ENCODE data around the gene PTHLH. TPM values are rescaled to one million over a fixed set of nuclear protein-coding genes. Genes with fewer than 3 reads are reported as not detected.

Gene PTHLH
- total RNA-seq, 1 experiment from 2014 or later, result 0.35 TPM

DNA sequence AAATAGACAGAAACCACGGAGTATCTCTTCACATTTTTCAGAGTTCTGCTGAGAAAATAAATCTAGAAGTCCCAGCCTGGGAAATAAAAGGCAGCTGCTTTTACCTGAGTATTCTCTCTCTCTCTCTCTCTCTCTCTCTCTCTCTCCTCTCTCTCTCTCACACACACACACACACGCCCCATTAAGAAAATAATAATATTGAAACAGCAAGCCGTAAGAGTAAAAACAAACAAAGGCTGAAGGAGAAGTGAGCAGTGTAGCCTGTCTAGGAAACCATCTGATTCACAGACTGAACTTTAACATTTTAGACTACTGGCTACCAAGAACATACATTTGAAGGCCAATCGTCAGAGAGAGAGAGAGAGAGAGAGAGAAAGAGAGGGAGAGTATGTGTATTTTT, 8.4 kb downstream of the PTHLH start:
- Histone ChIP-seq H3K4me2 (ENCODE audit: insufficient read depth, insufficient read length, low read length) (no peak overlapping the region), H4K20me1 (ENCODE audit: control insufficient read depth, insufficient read depth, insufficient read length) (no peaks in the 10 kb centered on the region), H3K79me2 (ENCODE audit: insufficient read depth, low read length) (no peaks in the 10 kb centered on the region), H4K91ac (ENCODE audit: insufficient read length, low read depth, low read length) (no peak overlapping the region), H2BK20ac (ENCODE audit: low read depth, low read length, poor library complexity, severe bottlenecking) (no peak overlapping the region), H2BK15ac (ENCODE audit: low read depth, low read length) (no peak overlapping the region), H3K9ac (ENCODE audit: extremely low read depth, insufficient read length, low read length) (no peak overlapping the region), H2AFZ (ENCODE audit: low read length) (no peak overlapping the region), H2BK120ac (ENCODE audit: low read depth, low read length, poor library complexity, severe bottlenecking) (no peak overlapping the region), H3K18ac (ENCODE audit: insufficient read length, low read depth, low read length) (no peak overlapping the region), H4K5ac (ENCODE audit: insufficient read length, low read depth, low read length) (no peak overlapping the region), H2BK5ac (ENCODE audit: insufficient read length, low read length) (no peak overlapping the region), H3K56ac (ENCODE audit: insufficient read length, low read depth, low read length) (no peak overlapping the region), H3K23ac (ENCODE audit: insufficient read length, low read depth, low read length) (no peak overlapping the region), H2AK5ac (ENCODE audit: insufficient read length, low read length) (no peak overlapping the region), H3K27ac (ENCODE audit: insufficient read length, low read depth, low read length) (no peak overlapping the region), H3K79me1 (ENCODE audit: insufficient read depth, low read depth, low read length, poor library complexity, severe bottlenecking) (no peaks in the 10 kb centered on the region), H2BK12ac (ENCODE audit: insufficient read length, low read depth, low read length) (no peak overlapping the region), H3T11ph (ENCODE audit: low read length) (no peak overlapping the region), H3K4ac (ENCODE audit: low read depth, low read length) (no peak overlapping the region), H3K23me2 (ENCODE audit: insufficient read length, low read depth, low read length, poor library complexity, severe bottlenecking) (peaks cover 4% of the 10 kb centered on the region), H3K9me3 (ENCODE audit: control insufficient read depth, low read depth, low read length) (no peaks in the 10 kb centered on the region), H3K14ac (ENCODE audit: insufficient read depth, low read length) (no peak overlapping the region), H3K27me3 (ENCODE audit: insufficient read depth, low read length) (peaks cover 14% of the 10 kb centered on the region; the same call in 1 of the 2 replicates), H3K4me1 (ENCODE audit: insufficient read depth, low read length) (no peaks in the 10 kb centered on the region), H4K8ac (replicated peaks; ENCODE audit: insufficient read length, low read depth, low read length) (no peak overlapping the region)
- Mint-ChIP-seq H3K27ac (no peak overlapping the region), H3K36me3 (ENCODE audit: insufficient read depth in 1 of 3, low read depth in 3 of 3) (no peaks in the 10 kb centered on the region), H3K4me1 (peaks cover 7 to 10% of the 10 kb centered on the region in 2 experiments), H3K4me3 (no peak overlapping the region), H3K27me3 (ENCODE audit: low read depth) (peaks cover 58% of the 10 kb centered on the region), H3K9me3 (no peaks in the 10 kb centered on the region; a peak in 1 of 5 replicates)
- no CpG with 5 or more reads among the region's 4 CpGs for WGBS (ENCODE audit: extremely low coverage, insufficient read length, low lambda C conversion rate)
- TF ChIP-seq, protein P1, sequence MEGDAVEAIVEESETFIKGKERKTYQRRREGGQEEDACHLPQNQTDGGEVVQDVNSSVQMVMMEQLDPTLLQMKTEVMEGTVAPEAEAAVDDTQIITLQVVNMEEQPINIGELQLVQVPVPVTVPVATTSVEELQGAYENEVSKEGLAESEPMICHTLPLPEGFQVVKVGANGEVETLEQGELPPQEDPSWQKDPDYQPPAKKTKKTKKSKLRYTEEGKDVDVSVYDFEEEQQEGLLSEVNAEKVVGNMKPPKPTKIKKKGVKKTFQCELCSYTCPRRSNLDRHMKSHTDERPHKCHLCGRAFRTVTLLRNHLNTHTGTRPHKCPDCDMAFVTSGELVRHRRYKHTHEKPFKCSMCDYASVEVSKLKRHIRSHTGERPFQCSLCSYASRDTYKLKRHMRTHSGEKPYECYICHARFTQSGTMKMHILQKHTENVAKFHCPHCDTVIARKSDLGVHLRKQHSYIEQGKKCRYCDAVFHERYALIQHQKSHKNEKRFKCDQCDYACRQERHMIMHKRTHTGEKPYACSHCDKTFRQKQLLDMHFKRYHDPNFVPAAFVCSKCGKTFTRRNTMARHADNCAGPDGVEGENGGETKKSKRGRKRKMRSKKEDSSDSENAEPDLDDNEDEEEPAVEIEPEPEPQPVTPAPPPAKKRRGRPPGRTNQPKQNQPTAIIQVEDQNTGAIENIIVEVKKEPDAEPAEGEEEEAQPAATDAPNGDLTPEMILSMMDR (conservative IDR thresholded peaks at IDR 0.05), result no peak
- DNase-seq, result no peak

Data from H9 (cell line).